GM12878 (cell line): ENCODE data around the gene DNAH8. TPM values are rescaled to one million over a fixed set of nuclear protein-coding genes. Genes with fewer than 3 reads are reported as not detected.

Source experiments
- ATAC-seq: fragments of 200-7000 bp; cut with Tn5 transposase; 3 replicates; pipeline ENCODE4 v1.9.1; 2020; ENCODE audit warnings: mild to moderate bottlenecking, moderate library complexity
- BruUV-seq: library from RNA; stranded (reverse); fragments of 400-500 nt; replicated peaks from 2 replicates; lab custom pipeline; 2021; lab: Mats Ljungman, UMichigan
- CTCF ChIA-PET: fragments of 300-600 bp; sonication (Branson Sonifier 250); formaldehyde crosslinking; extraction: SDS; loops from one replicate; lab custom pipeline; 2021; ENCODE audit warnings: inconsistent platforms; lab: Yijun Ruan, JAX
- POLR2A ChIA-PET: fragments of 350-600 bp; formaldehyde crosslinking; extraction: SDS; loops from one replicate; lab custom pipeline; 2021; ENCODE audit warnings: inconsistent platforms; lab: Charles Lee
- RAD21 ChIA-PET: fragments of 300-600 bp; sonication (Branson Sonifier 250); formaldehyde crosslinking; loops from one replicate; lab custom pipeline; 2023; ENCODE audit warnings: antibody characterized with exemption; ENCODE audit not compliant: unreplicated experiment; lab: Charles Lee
- SMC1A ChIA-PET: fragments of 300-600 bp; sonication (Branson Sonifier 250); formaldehyde crosslinking; loops from one replicate; lab custom pipeline; 2023; ENCODE audit not compliant: unreplicated experiment, uncharacterized antibody; lab: Charles Lee
- DNase-seq: peaks from one replicate; pipeline ENCODE4 v3.0.0-alpha.2; 2011; ENCODE audit warnings: low read depth, low spot score
- FAIRE-seq: peaks from 3 replicates; lab custom pipeline; 2011; peaks lifted over from hg19 to GRCh38; lab: Jason Lieb, UNC
- H2AFZ ChIP-seq: 2 replicates; pipeline ENCODE4 v1.6.0; 2011; ENCODE audit warnings: low read depth, low read length, control low read depth; ENCODE audit not compliant: control insufficient read depth
- H3K27ac ChIP-seq: 2 replicates; pipeline ENCODE4 v1.5.1; 2011; ENCODE audit warnings: control low read depth; ENCODE audit not compliant: control insufficient read depth, insufficient read depth
- H3K27me3 ChIP-seq, 2 experiments: replicated peaks in 1 of 2; 2 replicates each; pipeline versions ENCODE4 v1.6.0 to v1.6.1; 2011; ENCODE audit warnings: low read length in 1 of 2; ENCODE audit not compliant: control insufficient read depth in 2 of 2, insufficient read depth in 2 of 2
- H3K36me3 ChIP-seq, 2 experiments: 2 replicates each; pipeline ENCODE4 v1.5.1; 2011; ENCODE audit warnings: low read length in 1 of 2; ENCODE audit not compliant: control insufficient read depth in 2 of 2, insufficient read depth in 2 of 2
- H3K4me1 ChIP-seq: 2 replicates; pipeline ENCODE4 v1.6.1; 2011; ENCODE audit warnings: mild to moderate bottlenecking, low read length, moderate library complexity, mixed read lengths; ENCODE audit not compliant: control insufficient read depth, insufficient read depth
- H3K4me2 ChIP-seq: 2 replicates; pipeline ENCODE4 v1.6.0; 2011; ENCODE audit warnings: control low read depth; ENCODE audit not compliant: control insufficient read depth, insufficient read depth
- H3K4me3 ChIP-seq: fragments of 200-600 bp; sonication (generic); 2 replicates; pipeline ENCODE4 v1.5.1; 2016
- H3K79me2 ChIP-seq: 2 replicates; pipeline ENCODE4 v1.6.0; 2011; ENCODE audit warnings: low read length; ENCODE audit not compliant: control insufficient read depth, insufficient read depth
- H3K9ac ChIP-seq: 2 replicates; pipeline ENCODE4 v1.8.0; 2011; ENCODE audit warnings: low read length, control low read depth, mixed read lengths; ENCODE audit not compliant: control insufficient read depth, insufficient read depth
- H3K9me3 ChIP-seq: replicated peaks from 3 replicates; pipeline ENCODE4 v1.5.1; 2011; ENCODE audit warnings: mild to moderate bottlenecking, low read length; ENCODE audit not compliant: control insufficient read depth, insufficient read depth
- H4K20me1 ChIP-seq: 2 replicates; pipeline ENCODE4 v1.6.0; 2011; ENCODE audit not compliant: control insufficient read depth, insufficient read depth
- ATF7 ChIP-seq: fragments of 450-650 bp; IDR thresholded peaks from 2 replicates; pipeline ENCODE4 v1.6.1; 2016; ENCODE audit warnings: low read depth, mild to moderate bottlenecking
- CREB1 ChIP-seq: IDR thresholded peaks from 2 replicates; pipeline ENCODE4 v1.6.1; 2012; ENCODE audit warnings: low read depth, mild to moderate bottlenecking, inconsistent platforms
- ESRRA ChIP-seq: IDR thresholded peaks from 2 replicates; pipeline ENCODE4 v1.6.1; 2012; ENCODE audit warnings: mild to moderate bottlenecking, low read length, improper control_type of control experiment
- KLF5 ChIP-seq: fragments of 450-650 bp; IDR thresholded peaks from 2 replicates; pipeline ENCODE4 v1.6.1; 2014; ENCODE audit warnings: mild to moderate bottlenecking; ENCODE audit not compliant: partially characterized antibody
- NBN ChIP-seq: fragments of 450-650 bp; IDR thresholded peaks from 2 replicates; pipeline ENCODE4 v1.6.1; 2016
- PAX5 ChIP-seq: IDR thresholded peaks from 2 replicates; pipeline ENCODE4 v1.6.1; 2011; ENCODE audit warnings: low read depth, low read length, borderline replicate concordance
- RB1 ChIP-seq: fragments of 450-650 bp; formaldehyde crosslinking; IDR thresholded peaks from 2 replicates; pipeline ENCODE4 v1.6.1; 2017; ENCODE audit warnings: mild to moderate bottlenecking, borderline replicate concordance
- RUNX3 ChIP-seq: IDR thresholded peaks from 2 replicates; pipeline ENCODE4 v1.6.1; 2012; ENCODE audit warnings: low read length, inconsistent platforms
- ZNF207 ChIP-seq: fragments of 450-650 bp; IDR thresholded peaks from 2 replicates; pipeline ENCODE4 v1.6.1; 2014; ENCODE audit warnings: antibody characterized with exemption, mild to moderate bottlenecking, borderline replicate concordance
- ZNF24 ChIP-seq: fragments of 450-650 bp; IDR thresholded peaks from 2 replicates; pipeline ENCODE4 v1.6.1; 2017; ENCODE audit warnings: antibody characterized with exemption, mild to moderate bottlenecking
- ZNF274 ChIP-seq: IDR thresholded peaks from one replicate; pipeline ENCODE4 v1.8.0; 2011; ENCODE audit not compliant: insufficient read length, insufficient read depth
- WGBS: methylation state at CpG from one replicate; pipeline ENCODE4 v1.1.6; 2016; ENCODE audit warnings: low lambda C conversion rate; ENCODE audit not compliant: insufficient replicate concordance, insufficient coverage; ENCODE audit errors: missing lambda C conversion rate; 5-methylcytosine and 5-hydroxymethylcytosine counted together
- in situ Hi-C: fragments of 300-500 bp; cut with MboI; formaldehyde crosslinking; loops from 9 replicates; pipeline ENCODE4 v1.14.3; 2018; ENCODE audit warnings: mixed read lengths
- intact Hi-C: fragments of 100-400 bp; cut with micrococcal nuclease; formaldehyde crosslinking; loops from one replicate; pipeline ENCODE4 v1.14.2; 2022; ENCODE audit not compliant: unreplicated experiment
- polyA plus RNA-seq, 11 experiments: library from polyadenylated mRNA; depleted of rRNA in 4 of 11; unstranded in 6 of 11; stranded (reverse) in 5 of 11; fragments of >200 nt; fragmentation: Nextera tagmentation in 4 of 11; fragmentation: Illumina TruSeq in 1 of 11; extraction: Ambion mirVana in 4 of 11; extraction: Trizol in 1 of 11; gene quantifications; 1 replicate in 1 of 11; 2 replicates in 10 of 11; pipeline versions ENCODE4 v1.2.1 to v1.2.3, GENCODE V29; 2011 to 2016; ENCODE audit warnings: inconsistent platforms in 2 of 11, missing spikeins in 2 of 11, low read depth in 1 of 11
- total RNA-seq, 4 experiments: library from RNA; depleted of rRNA in 3 of 4; stranded (reverse); fragments of >200 nt in 3 of 4; fragmentation: Illumina TruSeq in 1 of 4; extraction: Trizol in 1 of 4; gene quantifications; 2 replicates each; pipeline versions ENCODE4 v1.2.1 to v1.2.3, GENCODE V29; 2013 to 2021
- TF ChIP-seq, protein P1 (sequence below): fragments of 450-650 bp; conservative IDR thresholded peaks from 2 replicates; pipeline ENCODE4 v1.6.1; 2017; ENCODE audit warnings: mild to moderate bottlenecking, moderate library complexity
- TF ChIP-seq, protein P2 (sequence below): fragments of 450-650 bp; IDR thresholded peaks from 2 replicates; pipeline ENCODE4 v1.6.1; 2016; ENCODE audit warnings: mild to moderate bottlenecking
- TF ChIP-seq, protein P3 (sequence below): IDR thresholded peaks from 2 replicates; pipeline ENCODE4 v1.6.1; 2012; ENCODE audit warnings: low read length, inconsistent platforms
- TF ChIP-seq, protein P4 (sequence below): fragments of 450-650 bp; IDR thresholded peaks from 2 replicates; pipeline ENCODE4 v1.6.1; 2016; ENCODE audit warnings: mild to moderate bottlenecking

DNAH8 gene
- total and polyA plus RNA-seq, 10 of the 15 experiments (the other 5 are each of a cell fraction or from before 2014, with no cell fraction given), result 0.02 to 0.34 (median 0.10) TPM; not detected in 3

- Histone ChIP-seq H3K79me2 (no peaks in the 10 kb centered on the region), H3K4me3 (no peak overlapping the region), H3K4me2 (no peak overlapping the region), H3K27me3 (no peaks in the 10 kb centered on the region), H3K4me1 (peaks cover 17% of the 10 kb centered on the region; the same call in 1 of the 2 replicates), H2AFZ (no peak overlapping the region), H3K36me3 (no peaks in the 10 kb centered on the region), H3K9me3 (no peaks in the 10 kb centered on the region), H3K9ac (no peak overlapping the region), H4K20me1 (no peaks in the 10 kb centered on the region), H3K27ac (no peak overlapping the region)
- no TSS peak for BruUV-seq
- WGBS, result 50% methylated on average over 11 of the region's 11 CpGs
- no peak for DNase-seq
- in situ Hi-C loops, result no loop called here
- no peak for FAIRE-seq
- intact Hi-C loops, result no loop called here
- ChIA-PET RAD21 (no interaction called here), CTCF (interaction anchor here (1.4 kb wide), 1 partner anchor 76 kb away, joined by 4 read pairs; no protein-coding TSS in a partner anchor), SMC1A (no interaction called here), POLR2A (no interaction called here)
- ATAC-seq, result no peak
- TF ChIP-seq, protein P1, sequence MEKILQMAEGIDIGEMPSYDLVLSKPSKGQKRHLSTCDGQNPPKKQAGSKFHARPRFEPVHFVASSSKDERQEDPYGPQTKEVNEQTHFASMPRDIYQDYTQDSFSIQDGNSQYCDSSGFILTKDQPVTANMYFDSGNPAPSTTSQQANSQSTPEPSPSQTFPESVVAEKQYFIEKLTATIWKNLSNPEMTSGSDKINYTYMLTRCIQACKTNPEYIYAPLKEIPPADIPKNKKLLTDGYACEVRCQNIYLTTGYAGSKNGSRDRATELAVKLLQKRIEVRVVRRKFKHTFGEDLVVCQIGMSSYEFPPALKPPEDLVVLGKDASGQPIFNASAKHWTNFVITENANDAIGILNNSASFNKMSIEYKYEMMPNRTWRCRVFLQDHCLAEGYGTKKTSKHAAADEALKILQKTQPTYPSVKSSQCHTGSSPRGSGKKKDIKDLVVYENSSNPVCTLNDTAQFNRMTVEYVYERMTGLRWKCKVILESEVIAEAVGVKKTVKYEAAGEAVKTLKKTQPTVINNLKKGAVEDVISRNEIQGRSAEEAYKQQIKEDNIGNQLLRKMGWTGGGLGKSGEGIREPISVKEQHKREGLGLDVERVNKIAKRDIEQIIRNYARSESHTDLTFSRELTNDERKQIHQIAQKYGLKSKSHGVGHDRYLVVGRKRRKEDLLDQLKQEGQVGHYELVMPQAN, result no peak
- TF ChIP-seq, protein P2, sequence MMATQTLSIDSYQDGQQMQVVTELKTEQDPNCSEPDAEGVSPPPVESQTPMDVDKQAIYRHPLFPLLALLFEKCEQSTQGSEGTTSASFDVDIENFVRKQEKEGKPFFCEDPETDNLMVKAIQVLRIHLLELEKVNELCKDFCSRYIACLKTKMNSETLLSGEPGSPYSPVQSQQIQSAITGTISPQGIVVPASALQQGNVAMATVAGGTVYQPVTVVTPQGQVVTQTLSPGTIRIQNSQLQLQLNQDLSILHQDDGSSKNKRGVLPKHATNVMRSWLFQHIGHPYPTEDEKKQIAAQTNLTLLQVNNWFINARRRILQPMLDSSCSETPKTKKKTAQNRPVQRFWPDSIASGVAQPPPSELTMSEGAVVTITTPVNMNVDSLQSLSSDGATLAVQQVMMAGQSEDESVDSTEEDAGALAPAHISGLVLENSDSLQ, result no peak
- TF ChIP-seq ZNF24 (no peak), ZNF207 (no peak), RB1 (no peak), ATF7 (no peak), NBN (no peak), ESRRA (no peak), RUNX3 (no peak), CREB1 (no peak), PAX5 (no peak), KLF5 (no peak), ZNF274 (no peak)
- TF ChIP-seq, protein P3, sequence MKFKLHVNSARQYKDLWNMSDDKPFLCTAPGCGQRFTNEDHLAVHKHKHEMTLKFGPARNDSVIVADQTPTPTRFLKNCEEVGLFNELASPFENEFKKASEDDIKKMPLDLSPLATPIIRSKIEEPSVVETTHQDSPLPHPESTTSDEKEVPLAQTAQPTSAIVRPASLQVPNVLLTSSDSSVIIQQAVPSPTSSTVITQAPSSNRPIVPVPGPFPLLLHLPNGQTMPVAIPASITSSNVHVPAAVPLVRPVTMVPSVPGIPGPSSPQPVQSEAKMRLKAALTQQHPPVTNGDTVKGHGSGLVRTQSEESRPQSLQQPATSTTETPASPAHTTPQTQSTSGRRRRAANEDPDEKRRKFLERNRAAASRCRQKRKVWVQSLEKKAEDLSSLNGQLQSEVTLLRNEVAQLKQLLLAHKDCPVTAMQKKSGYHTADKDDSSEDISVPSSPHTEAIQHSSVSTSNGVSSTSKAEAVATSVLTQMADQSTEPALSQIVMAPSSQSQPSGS, result no peak
- TF ChIP-seq, protein P4, sequence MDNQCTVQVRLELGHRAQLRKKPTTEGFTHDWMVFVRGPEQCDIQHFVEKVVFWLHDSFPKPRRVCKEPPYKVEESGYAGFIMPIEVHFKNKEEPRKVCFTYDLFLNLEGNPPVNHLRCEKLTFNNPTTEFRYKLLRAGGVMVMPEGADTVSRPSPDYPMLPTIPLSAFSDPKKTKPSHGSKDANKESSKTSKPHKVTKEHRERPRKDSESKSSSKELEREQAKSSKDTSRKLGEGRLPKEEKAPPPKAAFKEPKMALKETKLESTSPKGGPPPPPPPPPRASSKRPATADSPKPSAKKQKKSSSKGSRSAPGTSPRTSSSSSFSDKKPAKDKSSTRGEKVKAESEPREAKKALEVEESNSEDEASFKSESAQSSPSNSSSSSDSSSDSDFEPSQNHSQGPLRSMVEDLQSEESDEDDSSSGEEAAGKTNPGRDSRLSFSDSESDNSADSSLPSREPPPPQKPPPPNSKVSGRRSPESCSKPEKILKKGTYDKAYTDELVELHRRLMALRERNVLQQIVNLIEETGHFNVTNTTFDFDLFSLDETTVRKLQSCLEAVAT, result no peak
- TF ChIP-seq, all 136 proteins: peak for 0
Observed at GRCh38 chr6:39075807-39076622, 360.9 kb downstream of the DNAH8 start.
